Measurements from ENCODE around the gene CCAR1.
"Not testable (repeated sequence)": the region's sequence is repeated elsewhere in the genome, so short reads cannot be mapped to it uniquely, and the experiment has no call there.

The CCAR1 gene

DNA sequence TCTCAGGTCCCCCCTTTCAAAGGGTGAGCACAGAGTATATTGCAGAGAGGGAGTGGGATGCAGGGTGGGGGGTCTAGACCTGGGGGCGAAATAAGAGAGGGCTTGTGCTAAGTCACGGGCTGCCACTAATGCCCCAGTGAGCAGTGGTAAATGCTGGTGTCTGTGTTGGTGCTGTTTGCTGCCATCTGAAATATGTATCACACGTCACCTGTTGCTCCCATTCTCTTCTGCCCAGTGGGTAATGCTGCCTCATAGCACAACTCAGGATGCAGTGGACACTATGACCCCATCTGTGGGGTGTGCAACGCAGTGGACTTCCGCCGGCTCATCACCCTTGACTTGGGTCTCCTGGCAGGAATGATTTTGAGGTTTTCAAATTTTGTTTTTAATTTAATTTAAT, 108.9 kb downstream of the CCAR1 start:
- no peak for DNase-seq

DNA sequence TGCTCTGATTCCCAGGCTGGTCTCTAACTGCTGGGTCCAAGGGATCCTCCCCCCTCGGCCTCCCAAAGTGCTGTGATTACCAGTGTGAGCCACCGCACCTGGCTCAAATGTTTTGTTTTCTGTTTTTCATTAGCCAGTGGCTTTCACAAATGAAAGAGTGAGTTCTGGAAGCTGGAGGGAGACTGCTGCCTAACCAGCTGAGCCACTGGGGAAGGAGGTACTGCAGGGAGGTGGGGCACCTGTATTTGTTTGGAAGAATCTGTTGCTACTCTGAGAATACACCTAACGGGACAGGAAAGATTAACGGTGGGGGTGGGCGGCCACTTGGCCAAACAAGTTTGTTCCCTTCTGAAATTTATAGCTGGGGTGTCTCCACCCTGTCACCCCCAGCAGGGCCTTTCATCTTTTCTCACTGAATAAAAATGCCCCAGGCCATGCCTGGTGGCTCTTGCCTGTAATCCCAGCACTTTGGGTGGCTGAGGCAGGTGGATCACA, 111.0 kb downstream of the CCAR1 start:
- DNase-seq = no peak

DNA sequence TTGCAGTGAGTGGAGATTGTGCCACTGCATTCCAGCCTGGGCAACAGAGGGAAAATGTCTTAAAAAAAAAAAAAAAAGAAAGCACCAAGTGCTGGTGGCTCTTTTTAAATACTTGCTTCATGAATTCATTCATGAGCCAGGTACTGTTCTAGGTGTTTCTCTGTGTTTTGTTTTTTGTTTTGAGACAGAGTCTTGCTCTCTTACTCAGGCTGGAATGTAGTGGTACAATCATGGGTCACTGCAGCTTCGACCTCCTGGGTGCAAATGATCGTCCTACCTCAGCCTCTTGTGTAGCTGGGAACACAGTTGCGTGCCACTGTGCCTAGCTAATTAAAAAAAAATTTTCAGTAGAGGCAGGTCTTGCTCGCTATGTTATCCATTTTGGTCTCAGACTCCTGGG, 111.6 kb downstream of the CCAR1 start:
- no peak for DNase-seq

DNA sequence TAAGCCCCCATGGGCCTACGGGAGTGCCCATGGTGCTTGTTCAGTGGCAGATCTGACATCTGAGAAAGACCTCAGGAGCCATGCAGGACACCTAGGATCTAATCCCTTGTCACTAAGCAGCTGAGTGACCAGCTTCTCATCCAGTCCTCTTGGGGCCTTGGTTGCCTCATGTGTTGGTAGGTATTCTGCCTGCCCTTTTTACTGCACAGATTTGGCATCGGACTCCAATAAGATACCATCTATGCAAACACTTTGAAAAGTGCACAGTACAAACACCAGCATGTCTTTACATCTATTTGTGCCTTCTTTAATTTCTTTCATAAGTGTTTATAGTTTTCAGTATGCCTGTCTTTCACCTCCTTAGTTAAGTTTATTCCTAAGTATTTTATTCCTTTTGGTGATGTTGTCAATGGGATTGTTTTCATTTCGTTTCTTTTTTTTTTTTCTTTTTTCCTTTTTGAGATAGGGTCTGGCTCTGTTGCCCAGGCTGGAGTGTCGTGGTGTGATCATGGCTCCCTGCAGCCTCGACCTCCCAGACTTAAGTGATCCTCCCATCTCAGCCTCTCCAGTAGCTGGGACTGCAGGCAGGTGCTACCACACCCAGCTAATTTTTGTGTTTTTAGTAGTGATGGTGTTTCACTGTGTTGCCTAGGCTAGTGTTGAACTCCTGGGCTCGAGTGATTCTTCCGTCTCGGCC, 116.7 kb downstream of the CCAR1 start:
- no peak for DNase-seq

DNA sequence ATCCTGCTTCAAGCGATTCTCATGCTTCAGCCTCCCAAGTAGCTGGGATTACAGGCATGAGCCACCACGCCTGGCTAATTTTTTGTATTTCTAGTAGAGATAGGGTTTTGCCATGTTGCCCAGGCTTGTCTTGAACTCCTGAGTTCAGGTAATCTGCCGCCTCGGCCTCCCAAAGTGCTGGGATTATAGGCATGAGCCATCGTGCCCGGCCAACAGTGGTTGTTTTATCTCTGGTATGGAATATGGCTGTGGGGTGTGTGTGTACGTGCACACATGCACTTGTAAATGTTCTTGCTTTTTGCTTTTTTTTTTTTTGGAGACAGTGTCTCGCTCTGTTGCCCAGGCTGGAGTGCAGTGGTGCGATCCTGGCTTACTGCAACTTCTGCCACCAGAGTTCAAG, 119.6 kb downstream of the CCAR1 start:
- DNase-seq = not testable (repeated sequence)
